Liver (tissue), 3 donors: ENCODE data around the gene PLD3.

Source experiments
- EGR1 ChIP-seq, 2 donors: IDR thresholded peaks; 2 replicates each; pipeline ENCODE4 v1.6.1; 2016 to 2018; ENCODE audit warnings: antibody characterized with exemption in 2 of 2, low read depth in 2 of 2
- GABPA ChIP-seq, 2 donors: IDR thresholded peaks in 1 of 2; conservative IDR thresholded peaks in 1 of 2; 2 replicates each; pipeline ENCODE4 v1.6.1; 2016; ENCODE audit warnings: antibody characterized with exemption in 2 of 2, mild to moderate bottlenecking in 1 of 2, moderate library complexity in 1 of 2
- HNF4G ChIP-seq: IDR thresholded peaks from 2 replicates; pipeline ENCODE4 v1.6.1; 2016; ENCODE audit warnings: antibody characterized with exemption
- JUND ChIP-seq, 2 donors: IDR thresholded peaks; 2 replicates each; pipeline ENCODE4 v1.6.1; 2016; ENCODE audit warnings: antibody characterized with exemption in 2 of 2
- RAD21 ChIP-seq, 2 donors: IDR thresholded peaks; 2 replicates each; pipeline ENCODE4 v1.6.1; 2016; ENCODE audit warnings: antibody characterized with exemption in 2 of 2, mild to moderate bottlenecking in 2 of 2
- RXRA ChIP-seq, 2 donors: IDR thresholded peaks; 2 replicates each; pipeline ENCODE4 v1.6.1; 2017 to 2018; ENCODE audit warnings: antibody characterized with exemption in 2 of 2, mild to moderate bottlenecking in 1 of 2
- SP1 ChIP-seq: IDR thresholded peaks from 2 replicates; pipeline ENCODE4 v1.6.1; 2018; ENCODE audit warnings: antibody characterized with exemption, mild to moderate bottlenecking
- TAF1 ChIP-seq: conservative IDR thresholded peaks from 2 replicates; pipeline ENCODE4 v1.6.1; 2016; ENCODE audit warnings: antibody characterized with exemption, mild to moderate bottlenecking
- TF ChIP-seq, protein P1 (sequence below): IDR thresholded peaks from 2 replicates; pipeline ENCODE4 v1.6.1; 2016; ENCODE audit warnings: antibody characterized with exemption
- TF ChIP-seq, protein P2 (sequence below): fragments of 150-350 bp; IDR thresholded peaks from 2 replicates; pipeline ENCODE4 v1.5.1; 2017; ENCODE audit warnings: improper control_type of control experiment, low read depth, low read length; ENCODE audit not compliant: missing input control
- TF ChIP-seq, protein P3 (sequence below): IDR thresholded peaks from 2 replicates; pipeline ENCODE4 v1.6.1; 2016; ENCODE audit warnings: antibody characterized with exemption
- TF ChIP-seq, protein P4 (sequence below): IDR thresholded peaks from 2 replicates; pipeline ENCODE4 v1.6.1; 2016; ENCODE audit warnings: antibody characterized with exemption, mild to moderate bottlenecking
- TF ChIP-seq, protein P5 (sequence below): IDR thresholded peaks from 2 replicates; pipeline ENCODE4 v1.6.1; 2016; ENCODE audit warnings: antibody characterized with exemption
- donor health status: healthy.
- donor health status: healthy.

DNA sequence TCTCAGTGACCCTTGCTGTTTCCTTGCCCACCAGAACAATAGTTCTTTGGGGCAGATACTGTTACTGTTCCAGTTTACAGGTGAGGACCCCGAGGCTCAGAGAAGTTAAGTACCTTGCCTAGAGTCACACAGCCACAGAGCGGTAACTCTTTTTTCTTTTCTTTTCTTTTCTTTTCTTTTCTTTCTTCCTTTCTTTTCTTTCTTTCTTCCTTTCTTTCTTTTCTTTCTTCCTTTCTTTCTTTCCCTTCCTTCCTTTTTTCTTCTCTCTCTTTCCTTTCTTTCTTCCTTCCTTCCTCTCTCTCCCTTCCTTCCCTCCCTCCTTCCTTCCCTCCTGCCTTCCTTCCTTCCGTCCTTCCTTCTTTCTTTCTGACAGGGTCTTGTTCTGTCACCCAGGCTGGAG, 69.5 kb downstream of the PLD3 start:
- TF ChIP-seq, protein P1, sequence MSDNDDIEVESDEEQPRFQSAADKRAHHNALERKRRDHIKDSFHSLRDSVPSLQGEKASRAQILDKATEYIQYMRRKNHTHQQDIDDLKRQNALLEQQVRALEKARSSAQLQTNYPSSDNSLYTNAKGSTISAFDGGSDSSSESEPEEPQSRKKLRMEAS: no peak
- no peak for TF ChIP-seq RAD21 (IDR thresholded peaks at IDR 0.05)
- TF ChIP-seq, protein P2, sequence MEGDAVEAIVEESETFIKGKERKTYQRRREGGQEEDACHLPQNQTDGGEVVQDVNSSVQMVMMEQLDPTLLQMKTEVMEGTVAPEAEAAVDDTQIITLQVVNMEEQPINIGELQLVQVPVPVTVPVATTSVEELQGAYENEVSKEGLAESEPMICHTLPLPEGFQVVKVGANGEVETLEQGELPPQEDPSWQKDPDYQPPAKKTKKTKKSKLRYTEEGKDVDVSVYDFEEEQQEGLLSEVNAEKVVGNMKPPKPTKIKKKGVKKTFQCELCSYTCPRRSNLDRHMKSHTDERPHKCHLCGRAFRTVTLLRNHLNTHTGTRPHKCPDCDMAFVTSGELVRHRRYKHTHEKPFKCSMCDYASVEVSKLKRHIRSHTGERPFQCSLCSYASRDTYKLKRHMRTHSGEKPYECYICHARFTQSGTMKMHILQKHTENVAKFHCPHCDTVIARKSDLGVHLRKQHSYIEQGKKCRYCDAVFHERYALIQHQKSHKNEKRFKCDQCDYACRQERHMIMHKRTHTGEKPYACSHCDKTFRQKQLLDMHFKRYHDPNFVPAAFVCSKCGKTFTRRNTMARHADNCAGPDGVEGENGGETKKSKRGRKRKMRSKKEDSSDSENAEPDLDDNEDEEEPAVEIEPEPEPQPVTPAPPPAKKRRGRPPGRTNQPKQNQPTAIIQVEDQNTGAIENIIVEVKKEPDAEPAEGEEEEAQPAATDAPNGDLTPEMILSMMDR: no peak
- TF ChIP-seq JUND (IDR thresholded peaks at IDR 0.05): no peak
- TF ChIP-seq EGR1 (IDR thresholded peaks at IDR 0.05; ENCODE audit: low read depth in 2 of 2): no peak
- no peak for TF ChIP-seq SP1
- no peak for TF ChIP-seq GABPA (IDR thresholded peaks at IDR 0.05 in 1 of 2, conservative IDR thresholded peaks at IDR 0.05 in 1 of 2)
- TF ChIP-seq TAF1: no peak
- no peak for TF ChIP-seq RXRA (IDR thresholded peaks at IDR 0.05)
- TF ChIP-seq, protein P3, sequence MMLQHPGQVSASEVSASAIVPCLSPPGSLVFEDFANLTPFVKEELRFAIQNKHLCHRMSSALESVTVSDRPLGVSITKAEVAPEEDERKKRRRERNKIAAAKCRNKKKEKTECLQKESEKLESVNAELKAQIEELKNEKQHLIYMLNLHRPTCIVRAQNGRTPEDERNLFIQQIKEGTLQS: no peak
- TF ChIP-seq, protein P4, sequence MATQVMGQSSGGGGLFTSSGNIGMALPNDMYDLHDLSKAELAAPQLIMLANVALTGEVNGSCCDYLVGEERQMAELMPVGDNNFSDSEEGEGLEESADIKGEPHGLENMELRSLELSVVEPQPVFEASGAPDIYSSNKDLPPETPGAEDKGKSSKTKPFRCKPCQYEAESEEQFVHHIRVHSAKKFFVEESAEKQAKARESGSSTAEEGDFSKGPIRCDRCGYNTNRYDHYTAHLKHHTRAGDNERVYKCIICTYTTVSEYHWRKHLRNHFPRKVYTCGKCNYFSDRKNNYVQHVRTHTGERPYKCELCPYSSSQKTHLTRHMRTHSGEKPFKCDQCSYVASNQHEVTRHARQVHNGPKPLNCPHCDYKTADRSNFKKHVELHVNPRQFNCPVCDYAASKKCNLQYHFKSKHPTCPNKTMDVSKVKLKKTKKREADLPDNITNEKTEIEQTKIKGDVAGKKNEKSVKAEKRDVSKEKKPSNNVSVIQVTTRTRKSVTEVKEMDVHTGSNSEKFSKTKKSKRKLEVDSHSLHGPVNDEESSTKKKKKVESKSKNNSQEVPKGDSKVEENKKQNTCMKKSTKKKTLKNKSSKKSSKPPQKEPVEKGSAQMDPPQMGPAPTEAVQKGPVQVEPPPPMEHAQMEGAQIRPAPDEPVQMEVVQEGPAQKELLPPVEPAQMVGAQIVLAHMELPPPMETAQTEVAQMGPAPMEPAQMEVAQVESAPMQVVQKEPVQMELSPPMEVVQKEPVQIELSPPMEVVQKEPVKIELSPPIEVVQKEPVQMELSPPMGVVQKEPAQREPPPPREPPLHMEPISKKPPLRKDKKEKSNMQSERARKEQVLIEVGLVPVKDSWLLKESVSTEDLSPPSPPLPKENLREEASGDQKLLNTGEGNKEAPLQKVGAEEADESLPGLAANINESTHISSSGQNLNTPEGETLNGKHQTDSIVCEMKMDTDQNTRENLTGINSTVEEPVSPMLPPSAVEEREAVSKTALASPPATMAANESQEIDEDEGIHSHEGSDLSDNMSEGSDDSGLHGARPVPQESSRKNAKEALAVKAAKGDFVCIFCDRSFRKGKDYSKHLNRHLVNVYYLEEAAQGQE: no peak
- TF ChIP-seq, protein P5, sequence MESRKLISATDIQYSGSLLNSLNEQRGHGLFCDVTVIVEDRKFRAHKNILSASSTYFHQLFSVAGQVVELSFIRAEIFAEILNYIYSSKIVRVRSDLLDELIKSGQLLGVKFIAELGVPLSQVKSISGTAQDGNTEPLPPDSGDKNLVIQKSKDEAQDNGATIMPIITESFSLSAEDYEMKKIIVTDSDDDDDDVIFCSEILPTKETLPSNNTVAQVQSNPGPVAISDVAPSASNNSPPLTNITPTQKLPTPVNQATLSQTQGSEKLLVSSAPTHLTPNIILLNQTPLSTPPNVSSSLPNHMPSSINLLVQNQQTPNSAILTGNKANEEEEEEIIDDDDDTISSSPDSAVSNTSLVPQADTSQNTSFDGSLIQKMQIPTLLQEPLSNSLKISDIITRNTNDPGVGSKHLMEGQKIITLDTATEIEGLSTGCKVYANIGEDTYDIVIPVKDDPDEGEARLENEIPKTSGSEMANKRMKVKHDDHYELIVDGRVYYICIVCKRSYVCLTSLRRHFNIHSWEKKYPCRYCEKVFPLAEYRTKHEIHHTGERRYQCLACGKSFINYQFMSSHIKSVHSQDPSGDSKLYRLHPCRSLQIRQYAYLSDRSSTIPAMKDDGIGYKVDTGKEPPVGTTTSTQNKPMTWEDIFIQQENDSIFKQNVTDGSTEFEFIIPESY: no peak
- TF ChIP-seq HNF4G: no peak
